Fibroblast of the aortic adventitia (primary cell): ENCODE measurements around the gene VMO1. TPM values are rescaled to one million over a fixed set of nuclear protein-coding genes. Genes with fewer than 3 reads are reported as not detected.

ENCODE experiments used
- DNase-seq: peaks from one replicate; pipeline ENCODE4 v3.0.0-alpha.2; 2010; ENCODE audit warnings: low read depth
- H3K4me3 ChIP-seq: 2 replicates; pipeline ENCODE4 v1.5.1; 2011; ENCODE audit warnings: low read depth, mild to moderate bottlenecking, control low read depth, low read length, moderate library complexity
- total RNA-seq: library from RNA; depleted of rRNA; stranded (reverse); fragments of >200 nt; gene quantifications from 2 replicates; pipeline ENCODE4 v1.2.3, GENCODE V29; 2012; ENCODE audit warnings: low replicate concordance
- TF ChIP-seq, protein P1 (sequence below): IDR thresholded peaks from 2 replicates; pipeline ENCODE4 v1.5.1; 2011; ENCODE audit warnings: mild to moderate bottlenecking, low read length, control low read depth, inconsistent platforms; ENCODE audit not compliant: insufficient read depth

Gene VMO1
- total RNA-seq, 1 donor = 0.27 TPM

DNA sequence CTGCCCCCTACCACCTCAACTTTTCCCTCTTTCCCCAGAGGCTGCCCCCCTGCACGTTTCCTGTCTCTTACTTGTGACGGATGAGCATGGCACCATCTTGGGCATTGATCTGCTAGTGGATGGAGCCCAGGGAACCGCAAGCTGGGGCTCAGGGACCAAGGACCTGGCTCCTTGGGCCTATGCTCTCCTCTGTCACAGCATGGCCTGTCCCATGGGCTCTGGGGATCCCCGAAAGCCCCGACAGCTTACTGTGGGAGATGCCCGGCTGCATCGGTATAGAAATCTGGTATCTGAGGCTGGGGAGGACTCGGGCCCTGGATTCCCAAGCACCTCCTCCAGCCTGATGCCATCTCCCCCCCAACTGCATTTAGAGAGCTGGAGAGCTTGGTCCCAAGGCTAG lies 44.6 kb downstream of the VMO1 start:
- no peak for DNase-seq
- H3K4me3 ChIP-seq = no peak overlapping the region
- TF ChIP-seq, protein P1, sequence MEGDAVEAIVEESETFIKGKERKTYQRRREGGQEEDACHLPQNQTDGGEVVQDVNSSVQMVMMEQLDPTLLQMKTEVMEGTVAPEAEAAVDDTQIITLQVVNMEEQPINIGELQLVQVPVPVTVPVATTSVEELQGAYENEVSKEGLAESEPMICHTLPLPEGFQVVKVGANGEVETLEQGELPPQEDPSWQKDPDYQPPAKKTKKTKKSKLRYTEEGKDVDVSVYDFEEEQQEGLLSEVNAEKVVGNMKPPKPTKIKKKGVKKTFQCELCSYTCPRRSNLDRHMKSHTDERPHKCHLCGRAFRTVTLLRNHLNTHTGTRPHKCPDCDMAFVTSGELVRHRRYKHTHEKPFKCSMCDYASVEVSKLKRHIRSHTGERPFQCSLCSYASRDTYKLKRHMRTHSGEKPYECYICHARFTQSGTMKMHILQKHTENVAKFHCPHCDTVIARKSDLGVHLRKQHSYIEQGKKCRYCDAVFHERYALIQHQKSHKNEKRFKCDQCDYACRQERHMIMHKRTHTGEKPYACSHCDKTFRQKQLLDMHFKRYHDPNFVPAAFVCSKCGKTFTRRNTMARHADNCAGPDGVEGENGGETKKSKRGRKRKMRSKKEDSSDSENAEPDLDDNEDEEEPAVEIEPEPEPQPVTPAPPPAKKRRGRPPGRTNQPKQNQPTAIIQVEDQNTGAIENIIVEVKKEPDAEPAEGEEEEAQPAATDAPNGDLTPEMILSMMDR = no peak

DNA sequence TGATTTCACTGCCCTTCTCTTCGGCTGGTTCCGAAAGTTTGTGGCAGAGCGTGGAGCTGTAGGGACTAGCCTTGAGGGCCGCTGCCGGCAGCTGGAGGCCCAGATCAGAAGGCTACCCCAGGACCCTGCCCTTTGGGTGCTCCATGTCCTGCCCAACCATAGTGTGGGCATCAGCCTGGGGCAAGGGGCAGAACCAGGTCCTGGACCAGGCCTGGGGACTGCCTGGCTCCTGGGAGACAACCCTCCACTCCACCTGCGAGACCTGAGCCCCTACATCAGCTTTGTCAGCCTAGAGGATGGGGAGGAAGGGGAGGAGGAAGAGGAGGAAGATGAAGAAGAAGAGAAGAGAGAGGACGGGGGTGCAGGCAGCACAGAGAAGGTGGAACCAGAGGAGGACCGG lies 45.6 kb downstream of the VMO1 start:
- no peak overlapping the region for H3K4me3 ChIP-seq
- TF ChIP-seq, protein P1 = no peak
- DNase-seq = no peak

DNA sequence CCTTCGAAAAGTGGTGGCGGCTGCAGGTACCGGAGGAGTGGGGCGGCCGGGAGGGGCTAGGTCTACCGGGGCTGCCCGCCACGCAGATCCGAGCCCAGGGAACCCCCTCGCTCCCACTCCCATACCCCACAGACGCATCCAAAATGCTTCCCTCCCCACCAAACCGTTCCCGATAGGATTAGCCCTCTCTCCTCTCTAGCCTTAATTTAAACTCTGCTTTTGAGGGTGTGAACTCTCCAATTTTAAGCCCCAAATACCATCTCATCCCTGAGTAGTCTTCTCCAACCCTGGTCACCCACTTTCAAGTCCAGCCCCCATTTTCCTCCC lies 46.2 kb downstream of the VMO1 start:
- peak overlapping the region; percentile 74 for H3K4me3 ChIP-seq
- no peak for DNase-seq
- TF ChIP-seq, protein P1 = no peak

DNA sequence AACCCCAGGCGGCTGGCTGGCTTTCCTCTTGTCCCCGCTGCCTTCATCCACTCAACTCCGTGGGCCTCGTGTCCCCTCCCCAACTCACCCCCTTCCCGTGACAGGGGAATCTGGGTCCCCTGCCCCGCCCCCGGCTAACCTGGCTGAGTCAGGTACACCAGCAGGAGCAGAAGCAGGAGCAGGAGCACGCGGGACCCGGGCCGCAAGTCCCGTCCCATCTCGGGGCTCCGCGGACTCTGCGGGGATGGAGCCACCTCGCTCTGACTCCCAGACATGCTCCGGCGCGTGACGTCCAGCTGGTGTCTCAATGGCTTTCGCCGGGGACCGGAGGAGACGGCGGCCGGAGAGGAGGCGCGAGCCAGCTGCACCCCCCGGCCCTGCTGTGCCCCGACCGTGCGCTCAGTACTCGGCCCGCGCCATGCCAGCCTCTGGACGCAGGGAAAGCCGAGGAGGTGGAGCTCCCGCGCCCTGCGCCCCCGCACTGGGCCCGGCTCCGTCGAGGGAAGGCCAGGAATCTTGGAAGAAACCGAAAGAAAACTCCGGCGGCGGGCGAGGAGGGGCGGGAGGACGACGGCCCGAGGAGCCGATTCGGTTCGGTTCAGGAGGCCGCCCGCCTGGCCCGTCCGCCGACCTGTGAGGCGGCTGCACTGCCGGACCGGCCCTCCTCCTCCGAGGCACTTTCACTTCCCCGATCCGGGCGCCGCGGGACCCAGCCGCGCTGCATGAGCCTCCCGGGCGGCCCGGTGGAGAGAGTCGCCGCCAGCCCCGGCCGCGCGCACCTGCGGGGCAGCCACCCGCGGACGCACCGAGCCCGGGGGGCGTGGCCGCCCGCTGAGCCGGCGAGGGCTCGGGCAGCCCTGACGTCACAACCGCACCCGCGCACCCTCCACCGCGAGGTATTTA lies 46.8 kb downstream of the VMO1 start, which contains the start of the genes CXCL16 and ZMYND15:
Gene CXCL16 (minus strand): TSS at position 807 of the 903 bp plus-strand sequence. CDS start 589 bp downstream, at position 218.
Gene ZMYND15 (plus strand): TSS at position 712 of the 903 bp plus-strand sequence. CDS start 716 bp downstream, outside the sequence.
- TF ChIP-seq, protein P1 = no peak
- peak; percentile 33 for DNase-seq

DNA sequence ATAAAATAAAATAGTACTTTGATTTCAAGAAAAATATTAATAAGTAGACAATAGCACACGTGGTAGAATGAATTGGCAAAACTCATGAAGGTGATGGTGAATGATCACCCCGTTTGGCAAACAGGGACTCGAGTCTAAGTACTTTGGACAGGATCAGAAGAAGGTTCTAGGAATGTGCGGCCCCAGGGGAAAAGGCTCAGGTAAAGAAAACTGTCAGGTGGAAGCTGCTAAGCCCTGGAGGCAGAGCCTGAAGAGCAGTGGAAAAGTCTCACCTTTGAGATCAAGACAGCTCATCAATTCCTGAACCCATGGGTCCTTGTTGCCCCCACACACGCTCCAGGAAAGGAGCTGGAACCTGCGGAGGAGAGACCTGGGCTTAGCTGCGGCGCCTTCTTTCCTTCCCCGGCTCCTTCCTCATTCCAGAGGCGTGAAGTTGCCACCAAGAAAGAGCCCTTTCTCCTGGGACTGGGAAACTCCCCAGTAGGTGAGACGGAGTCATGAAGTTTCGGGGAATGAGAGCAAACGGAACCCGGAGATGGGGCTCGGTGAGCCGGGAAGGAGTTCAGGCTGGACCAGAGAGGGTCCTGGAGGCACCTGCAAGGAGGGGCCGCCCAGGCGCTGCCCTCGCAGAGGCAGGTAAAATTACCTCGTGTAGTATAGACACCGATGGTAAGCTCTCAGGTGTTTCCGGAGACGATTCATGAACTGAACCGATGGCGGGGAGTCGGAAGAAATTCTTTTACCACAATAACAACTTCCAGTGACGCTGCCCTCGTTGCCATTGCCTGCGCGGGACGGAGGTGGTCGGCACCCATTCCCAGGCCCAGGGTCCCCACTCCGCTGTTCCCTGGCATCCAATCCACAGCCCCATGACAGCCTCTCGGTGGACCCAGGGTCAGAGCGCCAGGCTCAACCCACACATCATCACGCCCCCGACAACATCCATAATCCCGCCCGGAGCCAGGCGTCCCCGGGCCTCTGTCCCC lies 47.7 kb downstream of the VMO1 start:
- no peak for DNase-seq
- H3K4me3 ChIP-seq = peak overlapping the region; percentile 74
- TF ChIP-seq, protein P1 = no peak

More for the DNA sequence above, 46.8 kb downstream of the VMO1 start, which contains the start of the genes CXCL16 and ZMYND15:
- peak within 1 kb of the TSS; percentile 74 for H3K4me3 ChIP-seq

DNA sequence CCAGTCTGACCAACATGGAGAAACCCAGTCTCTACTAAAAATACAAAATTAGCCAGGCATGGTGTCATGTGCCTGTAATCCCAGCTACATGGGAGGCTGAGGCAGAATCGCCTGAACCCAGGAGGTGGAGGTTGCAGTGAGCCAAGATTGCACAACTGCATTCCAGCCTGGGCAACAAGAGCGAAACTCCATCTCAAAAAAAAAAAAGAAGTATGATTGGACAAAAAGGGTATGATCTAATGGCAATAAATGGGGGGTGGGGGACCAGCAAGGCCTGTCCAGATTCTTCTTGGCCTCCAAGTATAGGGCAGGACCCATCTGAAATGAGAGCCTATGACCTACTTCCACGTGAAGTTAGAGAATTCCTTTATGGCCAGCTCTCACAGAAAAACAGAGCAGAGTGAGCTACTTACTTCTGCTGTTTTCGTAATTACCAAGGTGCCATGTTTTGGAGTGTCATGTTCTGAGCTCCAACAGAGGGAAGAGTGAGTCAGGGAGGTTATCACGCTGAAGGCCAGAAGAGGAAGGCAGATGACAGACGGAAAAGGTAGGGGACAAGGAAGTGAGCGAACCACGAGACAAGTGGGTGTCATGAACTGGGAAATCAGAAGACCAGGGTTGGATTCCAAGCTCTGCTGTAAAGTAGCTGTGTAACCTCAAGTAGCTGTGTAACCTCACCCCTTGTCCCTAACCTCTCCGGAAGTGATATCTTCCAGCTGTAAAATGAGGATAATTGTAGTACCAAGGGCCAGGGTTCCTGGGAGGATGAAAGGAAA lies 50.1 kb downstream of the VMO1 start:
- DNase-seq = peak; percentile 74
- no peak overlapping the region for H3K4me3 ChIP-seq
- TF ChIP-seq, protein P1 = no peak
